HG02610 (cell line): ENCODE measurements around the gene RSPH6A.

Source experiments
- ATAC-seq: cut with Tn5 transposase; IDR thresholded peaks from one replicate; pipeline ENCODE4 v1.9.1; 2021; ENCODE audit warnings: mild to moderate bottlenecking, moderate library complexity; ENCODE audit not compliant: unreplicated experiment

The RSPH6A gene

GRCh38 chr19:45781214-45782161 is 33.6 kb downstream of the RSPH6A start:
- no peak for ATAC-seq

- ATAC-seq, result no peak
Measured at GRCh38 chr19:45780448-45781213, 34.5 kb downstream of the RSPH6A start.

- no peak for ATAC-seq
Measured at GRCh38 chr19:45780146-45780447, 35.0 kb downstream of the RSPH6A start.

- ATAC-seq, result peak; percentile 80
Measured at GRCh38 chr19:45779231-45780145, 35.6 kb downstream of the RSPH6A start.

- no peak for ATAC-seq
Measured at GRCh38 chr19:45778010-45778661, 37.0 kb downstream of the RSPH6A start.

GRCh38 chr19:45777395-45777961 is 37.6 kb downstream of the RSPH6A start:
- no peak for ATAC-seq

- ATAC-seq, result no peak
Measured at GRCh38 chr19:45774765-45775164, 40.3 kb downstream of the RSPH6A start.

GRCh38 chr19:45773384-45773783 is 41.7 kb downstream of the RSPH6A start:
- no peak for ATAC-seq

- no peak for ATAC-seq
Measured at GRCh38 chr19:45772912-45773311, 42.2 kb downstream of the RSPH6A start.

- no peak for ATAC-seq
Measured at GRCh38 chr19:45772130-45772840, 42.8 kb downstream of the RSPH6A start.

- ATAC-seq, result no peak
Measured at GRCh38 chr19:45771311-45771933, 43.7 kb downstream of the RSPH6A start.

- ATAC-seq, result peak; percentile 38
Measured at GRCh38 chr19:45770192-45771101, 44.7 kb downstream of the RSPH6A start.

GRCh38 chr19:45769821-45770191 is 45.3 kb downstream of the RSPH6A start:
- no peak for ATAC-seq

- peak; percentile 56 for ATAC-seq
Measured at GRCh38 chr19:45768984-45769782, 45.9 kb downstream of the RSPH6A start, which contains the start of gene SIX5. Gene SIX5, minus strand, starts transcription at chr19:45769252. Its CDS starts 408 bp downstream, at chr19:45768844.

GRCh38 chr19:45768655-45768983 is 46.5 kb downstream of the RSPH6A start:
- ATAC-seq, result no peak

- no peak for ATAC-seq
Measured at GRCh38 chr19:45767881-45768654, 47.0 kb downstream of the RSPH6A start.
